GM19099 (cell line): Measurements from ENCODE around the gene SYNDIG1.

ENCODE experiments used
- POLR2A ChIP-seq: IDR thresholded peaks from 3 replicates; pipeline ENCODE4 v1.6.1; 2011; ENCODE audit warnings: low read depth; ENCODE audit not compliant: insufficient read length; ENCODE audit errors: extremely low read depth

Gene SYNDIG1

GRCh38 chr20:24638591-24639548 lies 169.4 kb downstream of the SYNDIG1 start:
- no peak for TF ChIP-seq POLR2A

GRCh38 chr20:24640276-24640675 lies 170.8 kb downstream of the SYNDIG1 start:
- TF ChIP-seq POLR2A, result no peak

- no peak for TF ChIP-seq POLR2A
Observed at GRCh38 chr20:24640686-24641085, 171.3 kb downstream of the SYNDIG1 start.

- no peak for TF ChIP-seq POLR2A
Observed at GRCh38 chr20:24643731-24644626, 174.6 kb downstream of the SYNDIG1 start.

- no peak for TF ChIP-seq POLR2A
Observed at GRCh38 chr20:24646321-24646720, 176.9 kb downstream of the SYNDIG1 start.

GRCh38 chr20:24647713-24648112 lies 178.3 kb downstream of the SYNDIG1 start:
- TF ChIP-seq POLR2A, result no peak

GRCh38 chr20:24648481-24648880 lies 179.1 kb downstream of the SYNDIG1 start:
- no peak for TF ChIP-seq POLR2A

- no peak for TF ChIP-seq POLR2A
Observed at GRCh38 chr20:24648919-24649318, 179.5 kb downstream of the SYNDIG1 start.

- no peak for TF ChIP-seq POLR2A
Observed at GRCh38 chr20:24649787-24650490, 180.5 kb downstream of the SYNDIG1 start.

- TF ChIP-seq POLR2A, result no peak
Observed at GRCh38 chr20:24651171-24651975, 181.9 kb downstream of the SYNDIG1 start.

- TF ChIP-seq POLR2A, result no peak
Observed at GRCh38 chr20:24651976-24652345, 182.5 kb downstream of the SYNDIG1 start.

GRCh38 chr20:24653306-24653705 lies 183.9 kb downstream of the SYNDIG1 start:
- TF ChIP-seq POLR2A, result no peak

GRCh38 chr20:24654425-24654824 lies 185.0 kb downstream of the SYNDIG1 start:
- TF ChIP-seq POLR2A, result no peak

GRCh38 chr20:24656391-24656790 lies 187.0 kb downstream of the SYNDIG1 start:
- no peak for TF ChIP-seq POLR2A

GRCh38 chr20:24657196-24657595 lies 187.8 kb downstream of the SYNDIG1 start:
- TF ChIP-seq POLR2A, result no peak
